ENCODE data around the gene ABCA5. TPM values are rescaled to one million over a fixed set of nuclear protein-coding genes. Genes with fewer than 3 reads are reported as not detected.
A peak's percentile ranks its signal among the peaks of the same experiment; 100 is the strongest.

ABCA5 gene
- total RNA-seq (ENCODE audit: unreplicated experiment): 18.7 TPM
- long read RNA-seq, partial matches to known transcripts: 2 of 4 reads
- long read RNA-seq, other reads (novel, unspliced or antisense): 0 of 4 reads

- Mint-ChIP-seq H3K9me3 (ENCODE audit: unreplicated experiment) (no peaks in the 10 kb centered on the region), H3K4me3 (ENCODE audit: unreplicated experiment) (peak within 1 kb of the TSS; percentile 98)
Observed at GRCh38 chr17:69327060-69327831, at the start of gene ABCA5. Gene ABCA5 (minus strand): TSS chr17:69327133. CDS start chr17:69314415, 12,718 bp downstream.

GRCh38 chr17:69375229-69375628 is 48.3 kb upstream of the ABCA5 start:
- no peak for TF ChIP-seq CTCF (IDR thresholded peaks at IDR 0.05; ENCODE audit: unreplicated experiment)
- Mint-ChIP-seq H3K4me3 (ENCODE audit: unreplicated experiment) (no peak overlapping the region), H3K4me1 (ENCODE audit: unreplicated experiment) (no peaks in the 10 kb centered on the region), H3K9me3 (ENCODE audit: unreplicated experiment) (no peaks in the 10 kb centered on the region), H3K27me3 (ENCODE audit: unreplicated experiment) (peaks cover 1% of the 10 kb centered on the region), H3K27ac (ENCODE audit: unreplicated experiment) (no peak overlapping the region), H3K36me3 (ENCODE audit: low read depth, unreplicated experiment) (no peaks in the 10 kb centered on the region)
- DNase-seq (ENCODE audit: low spot score): no peak

More at GRCh38 chr17:69327060-69327831, at the start of gene ABCA5:
- peak; percentile 76 for DNase-seq (ENCODE audit: low spot score)
- H3K27ac Mint-ChIP-seq (ENCODE audit: unreplicated experiment): peak within 1 kb of the TSS; percentile 90
- H3K27me3 Mint-ChIP-seq (ENCODE audit: unreplicated experiment): no peaks in the 10 kb centered on the region
- TF ChIP-seq CTCF (IDR thresholded peaks at IDR 0.05; ENCODE audit: unreplicated experiment): no peak
- H3K4me1 Mint-ChIP-seq (ENCODE audit: unreplicated experiment): peaks cover 7% of the 10 kb centered on the region
- H3K36me3 Mint-ChIP-seq (ENCODE audit: low read depth, unreplicated experiment): no peaks in the 10 kb centered on the region

GRCh38 chr17:69373069-69373468 is 46.1 kb upstream of the ABCA5 start:
- no peaks in the 10 kb centered on the region for H3K36me3 Mint-ChIP-seq (ENCODE audit: low read depth, unreplicated experiment)
- peaks cover 1% of the 10 kb centered on the region for H3K27me3 Mint-ChIP-seq (ENCODE audit: unreplicated experiment)
- H3K9me3 Mint-ChIP-seq (ENCODE audit: unreplicated experiment): no peaks in the 10 kb centered on the region
- DNase-seq (ENCODE audit: low spot score): no peak
- TF ChIP-seq CTCF (IDR thresholded peaks at IDR 0.05; ENCODE audit: unreplicated experiment): no peak
- H3K4me1 Mint-ChIP-seq (ENCODE audit: unreplicated experiment): no peaks in the 10 kb centered on the region
- no peak overlapping the region for H3K4me3 Mint-ChIP-seq (ENCODE audit: unreplicated experiment)
- no peak overlapping the region for H3K27ac Mint-ChIP-seq (ENCODE audit: unreplicated experiment)

GRCh38 chr17:69367298-69367697 is 40.4 kb upstream of the ABCA5 start:
- DNase-seq (ENCODE audit: low spot score): no peak
- Mint-ChIP-seq H3K36me3 (ENCODE audit: low read depth, unreplicated experiment) (no peaks in the 10 kb centered on the region), H3K4me1 (ENCODE audit: unreplicated experiment) (no peaks in the 10 kb centered on the region), H3K27ac (ENCODE audit: unreplicated experiment) (no peak overlapping the region), H3K4me3 (ENCODE audit: unreplicated experiment) (no peak overlapping the region), H3K9me3 (ENCODE audit: unreplicated experiment) (no peaks in the 10 kb centered on the region), H3K27me3 (ENCODE audit: unreplicated experiment) (peaks cover 1% of the 10 kb centered on the region)
- TF ChIP-seq CTCF (IDR thresholded peaks at IDR 0.05; ENCODE audit: unreplicated experiment): no peak

Measured in endothelial cell (in vitro differentiated cells).